Renal cortical epithelial cell (primary cell): ENCODE data around the gene CNN2. TPM values are rescaled to one million over a fixed set of nuclear protein-coding genes. Genes with fewer than 3 reads are reported as not detected.
A peak's percentile ranks its signal among the peaks of the same experiment; 100 is the strongest.

ENCODE experiments used
- DNase-seq: peaks from one replicate; pipeline ENCODE4 v3.0.0-alpha.2; 2011; ENCODE audit warnings: low read depth
- total RNA-seq: library from RNA; depleted of rRNA; stranded (reverse); fragments of >200 nt; gene quantifications from 2 replicates; pipeline ENCODE4 v1.2.3, GENCODE V29; 2014

Gene CNN2
- total RNA-seq, 1 donor from 2014 or later: 501 TPM

- DNase-seq: no peak
Measured at GRCh38 chr19:1026783-1027649, 608 bp downstream of the CNN2 start.

DNA sequence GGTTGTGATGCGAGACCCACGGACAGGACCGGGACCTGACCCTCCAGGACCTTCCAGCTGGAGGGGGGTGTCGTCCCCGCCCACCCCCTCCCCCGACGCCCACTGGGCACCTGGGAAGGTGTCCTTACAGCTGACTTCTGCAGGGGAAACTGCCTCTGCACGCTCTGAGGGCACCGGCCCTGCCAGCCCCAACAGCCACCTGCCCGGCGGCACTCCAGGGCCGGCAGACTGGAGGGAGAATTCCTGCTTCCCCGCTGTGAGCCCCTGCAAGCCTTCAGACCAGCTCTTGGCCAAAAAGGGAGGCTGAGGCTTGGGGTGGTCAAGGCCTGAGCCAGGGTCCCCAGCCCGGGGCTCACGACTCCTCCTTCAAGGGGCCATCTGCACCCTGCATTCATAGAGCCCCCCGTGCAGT is 1.2 kb downstream of the CNN2 start:
- DNase-seq: no peak

DNA sequence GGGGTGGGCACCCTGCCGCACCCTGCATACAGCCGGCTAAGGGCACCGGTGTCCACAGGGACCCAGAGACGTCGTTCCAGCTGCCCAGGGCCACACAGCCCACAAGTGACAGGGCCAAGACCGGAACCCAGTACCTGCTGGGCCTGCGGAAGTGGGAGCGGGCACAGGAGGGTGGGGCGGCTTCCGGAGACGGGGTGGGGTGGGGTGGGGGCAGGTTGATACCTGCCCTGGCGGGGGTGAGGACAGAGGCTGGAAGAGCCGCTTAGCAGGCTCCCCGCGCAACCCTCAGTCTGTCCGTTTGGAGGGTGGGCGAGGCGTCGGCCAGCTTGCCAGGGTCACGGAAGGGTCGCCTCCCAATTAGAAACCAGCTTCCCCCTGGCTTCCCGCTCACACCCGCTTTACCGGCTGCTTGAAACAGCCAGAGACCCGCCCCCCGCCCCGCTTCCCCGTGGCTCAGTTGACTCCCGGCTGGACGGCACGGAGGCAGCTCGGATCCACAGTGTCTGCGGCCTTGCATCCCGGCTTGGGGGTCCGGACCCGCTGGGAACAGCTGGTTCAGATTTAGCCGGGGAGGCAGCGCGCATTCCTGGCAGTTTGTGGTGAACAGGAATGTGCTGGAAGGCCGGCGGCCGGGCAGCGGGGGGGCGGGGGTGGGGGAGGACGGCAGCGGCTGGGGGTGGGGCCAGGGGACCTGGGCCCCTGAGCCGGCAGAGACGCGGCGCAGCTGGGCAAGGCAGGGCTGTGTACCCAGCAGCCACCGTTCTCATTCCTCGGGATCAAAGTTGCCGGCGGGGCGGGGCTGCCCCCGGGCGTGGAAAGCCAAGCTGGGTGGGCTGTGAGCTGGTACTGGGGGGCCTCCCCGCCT is 1.9 kb downstream of the CNN2 start:
- DNase-seq: peak; percentile 78

- DNase-seq: no peak
Measured at GRCh38 chr19:1032264-1032867, 6.0 kb downstream of the CNN2 start.

DNA sequence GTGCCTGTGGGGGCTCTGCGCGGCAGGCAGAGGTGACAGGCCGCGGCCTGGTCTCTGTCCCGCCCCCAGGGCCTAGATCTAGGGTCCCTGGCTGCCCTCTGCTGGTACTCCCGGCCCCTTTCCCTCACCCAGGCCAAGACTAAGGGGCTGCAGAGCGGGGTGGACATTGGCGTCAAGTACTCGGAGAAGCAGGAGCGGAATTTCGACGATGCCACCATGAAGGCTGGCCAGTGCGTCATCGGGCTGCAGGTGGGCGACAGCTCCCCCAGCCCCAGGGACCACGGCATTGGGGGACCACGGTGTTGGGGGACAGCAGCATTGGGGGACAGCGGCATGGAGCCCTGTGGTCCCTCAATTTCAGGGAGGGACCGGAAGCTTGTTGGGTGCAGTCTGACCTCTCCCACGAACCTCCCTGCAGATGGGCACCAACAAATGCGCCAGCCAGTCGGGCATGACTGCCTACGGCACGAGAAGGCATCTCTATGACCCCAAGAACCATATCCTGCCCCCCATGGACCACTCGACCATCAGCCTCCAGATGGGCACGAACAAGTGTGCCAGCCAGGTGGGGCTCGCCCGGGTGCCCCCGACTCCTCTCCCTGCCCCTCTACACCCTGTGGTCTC is 9.7 kb downstream of the CNN2 start:
- no peak for DNase-seq

- DNase-seq: no peak
Measured at GRCh38 chr19:1037621-1038064, 11.2 kb downstream of the CNN2 start.

GRCh38 chr19:1038978-1039645 is 12.7 kb downstream of the CNN2 start:
- DNase-seq: no peak

DNA sequence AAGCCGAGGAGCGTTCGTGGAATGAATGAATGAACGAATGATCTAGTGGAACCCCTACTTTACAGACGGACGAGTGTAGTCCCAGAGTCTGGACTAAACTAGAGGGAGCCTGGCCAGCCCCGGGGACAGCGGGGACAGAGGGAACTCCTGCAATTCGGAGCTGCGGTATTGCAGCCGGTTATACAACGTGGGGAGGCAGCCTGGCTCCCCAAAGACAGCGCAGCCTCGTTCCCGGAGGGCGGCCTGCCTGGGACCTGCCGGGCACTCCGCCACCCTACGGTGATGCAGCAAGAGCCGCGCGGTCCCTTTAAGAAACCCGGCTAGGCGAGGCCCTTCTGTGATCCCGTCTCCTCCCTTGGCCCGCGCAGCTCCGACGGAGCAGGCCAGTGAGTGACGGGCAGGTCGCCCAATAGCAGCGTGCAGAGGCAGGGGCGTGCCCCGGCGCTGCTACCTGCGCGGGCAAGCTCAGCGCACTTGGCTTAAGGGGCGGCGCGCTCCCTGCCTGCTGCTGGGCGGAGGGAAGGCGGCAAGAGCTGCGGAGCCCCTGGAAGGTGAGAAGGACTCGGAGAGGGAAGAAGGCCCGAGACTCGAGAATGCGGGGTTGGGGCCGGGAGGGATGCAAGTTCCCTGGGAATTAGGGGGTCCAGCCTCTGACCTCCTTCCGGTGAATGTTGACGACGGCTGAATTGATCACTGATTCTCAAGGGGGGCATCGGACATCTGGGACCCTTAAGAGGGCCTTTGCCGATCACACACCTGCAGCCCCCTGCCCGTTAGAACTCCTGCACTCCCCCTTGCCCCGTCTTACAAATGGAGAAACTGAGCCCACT is 13.5 kb downstream of the CNN2 start, which contains the start of gene ABCA7:
ABCA7 (plus strand) TSS at position 462 of the 830 bp plus-strand sequence. CDS start 1,255 bp downstream, outside the sequence.
- DNase-seq: peak; percentile 89

DNA sequence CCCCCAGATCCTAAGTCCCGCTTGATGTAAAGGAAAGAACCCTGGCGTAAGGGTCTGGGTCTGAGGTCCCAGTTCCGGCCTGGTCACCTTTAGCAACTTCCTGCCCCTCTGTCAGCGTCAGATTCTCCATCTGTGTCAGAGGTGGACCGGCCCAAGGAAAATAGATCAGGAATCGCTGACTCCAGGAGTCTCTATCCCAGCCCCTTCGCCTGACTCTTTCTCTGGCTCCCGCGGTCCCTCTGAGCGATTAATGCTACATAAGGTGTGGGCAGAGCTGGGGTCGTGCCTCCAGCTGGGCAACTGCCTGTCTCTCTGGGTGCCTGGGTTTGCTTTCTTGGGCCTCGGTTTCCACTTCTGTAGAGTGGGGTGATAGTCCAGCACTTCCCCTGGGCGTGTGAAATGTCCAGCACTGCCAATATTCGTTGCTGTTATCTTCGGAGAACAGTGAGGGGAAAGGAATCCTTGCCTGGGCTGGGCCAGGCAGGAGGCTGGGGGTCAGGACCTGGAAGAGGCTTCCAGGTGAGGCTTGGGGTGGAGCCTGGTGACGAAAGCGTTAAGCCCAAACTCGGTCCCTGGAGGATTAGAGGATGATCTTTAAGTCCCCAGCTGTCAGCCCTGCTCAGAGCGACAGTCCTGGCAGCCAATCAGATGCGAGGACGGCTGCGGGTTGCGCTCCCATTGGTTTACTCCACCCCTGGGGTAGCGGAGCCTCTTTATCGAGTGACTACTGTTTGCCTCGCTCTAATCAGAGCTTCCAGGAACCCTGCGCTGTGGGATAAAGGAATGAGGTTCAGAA is 14.3 kb downstream of the CNN2 start:
- peak; percentile 79 for DNase-seq

DNA sequence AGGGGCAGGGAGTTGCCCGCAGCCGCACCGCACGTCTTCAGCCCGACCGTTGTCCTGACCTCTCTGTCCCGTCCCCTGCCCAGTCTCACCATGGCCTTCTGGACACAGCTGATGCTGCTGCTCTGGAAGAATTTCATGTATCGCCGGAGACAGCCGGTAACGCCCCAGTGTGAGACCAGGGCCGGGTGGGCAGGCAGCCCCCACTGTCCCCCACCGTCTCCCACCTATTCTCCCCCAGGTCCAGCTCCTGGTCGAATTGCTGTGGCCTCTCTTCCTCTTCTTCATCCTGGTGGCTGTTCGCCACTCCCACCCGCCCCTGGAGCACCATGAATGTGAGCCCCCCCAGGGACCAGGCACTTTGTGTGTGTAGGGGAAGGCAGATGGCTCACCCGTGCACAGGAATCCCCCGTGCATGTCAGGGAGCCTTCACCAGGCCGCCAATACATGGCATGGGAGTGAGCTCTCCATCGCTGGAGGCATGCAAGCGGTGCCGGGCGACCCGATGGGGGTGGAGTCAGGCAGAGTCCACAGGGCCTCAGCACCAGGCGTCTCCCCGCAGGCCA is 14.9 kb downstream of the CNN2 start:
- DNase-seq: no peak

GRCh38 chr19:1041835-1042685 is 15.7 kb downstream of the CNN2 start:
- DNase-seq: no peak

- no peak for DNase-seq
Measured at GRCh38 chr19:1042689-1043511, 16.5 kb downstream of the CNN2 start.

DNA sequence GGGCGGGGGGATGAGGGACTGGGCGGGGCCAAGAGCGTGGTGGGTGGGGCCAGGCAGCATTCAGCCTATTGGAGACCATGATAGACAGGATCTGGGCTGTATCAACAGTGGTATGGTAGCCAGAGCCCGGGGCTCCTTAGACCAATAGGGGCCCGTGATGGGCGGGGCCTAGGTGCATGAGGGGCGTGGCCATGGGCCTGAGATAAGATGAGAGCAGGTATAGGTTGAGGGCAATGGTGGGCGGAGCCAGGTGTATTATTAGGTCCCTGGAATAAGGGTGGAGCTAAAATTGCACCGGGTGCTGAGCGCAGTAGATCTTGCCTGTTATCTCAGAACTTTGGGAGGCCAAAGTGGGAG is 18.8 kb downstream of the CNN2 start:
- no peak for DNase-seq

GRCh38 chr19:1046117-1046626 is 19.8 kb downstream of the CNN2 start:
- DNase-seq: no peak

GRCh38 chr19:1046836-1047695 is 20.7 kb downstream of the CNN2 start:
- no peak for DNase-seq

- no peak for DNase-seq
Measured at GRCh38 chr19:1047696-1048147, 21.3 kb downstream of the CNN2 start.
